CD4-positive, alpha-beta T cell treated with Interleukin-6 for 4 hours (primary cell): ENCODE results near the gene DZIP3.

ENCODE experiments used
- DNase-seq: peaks from one replicate; pipeline ENCODE4 v3.0.0-alpha.2; 2020; ENCODE audit warnings: mixed read lengths

The DZIP3 gene, protein sequence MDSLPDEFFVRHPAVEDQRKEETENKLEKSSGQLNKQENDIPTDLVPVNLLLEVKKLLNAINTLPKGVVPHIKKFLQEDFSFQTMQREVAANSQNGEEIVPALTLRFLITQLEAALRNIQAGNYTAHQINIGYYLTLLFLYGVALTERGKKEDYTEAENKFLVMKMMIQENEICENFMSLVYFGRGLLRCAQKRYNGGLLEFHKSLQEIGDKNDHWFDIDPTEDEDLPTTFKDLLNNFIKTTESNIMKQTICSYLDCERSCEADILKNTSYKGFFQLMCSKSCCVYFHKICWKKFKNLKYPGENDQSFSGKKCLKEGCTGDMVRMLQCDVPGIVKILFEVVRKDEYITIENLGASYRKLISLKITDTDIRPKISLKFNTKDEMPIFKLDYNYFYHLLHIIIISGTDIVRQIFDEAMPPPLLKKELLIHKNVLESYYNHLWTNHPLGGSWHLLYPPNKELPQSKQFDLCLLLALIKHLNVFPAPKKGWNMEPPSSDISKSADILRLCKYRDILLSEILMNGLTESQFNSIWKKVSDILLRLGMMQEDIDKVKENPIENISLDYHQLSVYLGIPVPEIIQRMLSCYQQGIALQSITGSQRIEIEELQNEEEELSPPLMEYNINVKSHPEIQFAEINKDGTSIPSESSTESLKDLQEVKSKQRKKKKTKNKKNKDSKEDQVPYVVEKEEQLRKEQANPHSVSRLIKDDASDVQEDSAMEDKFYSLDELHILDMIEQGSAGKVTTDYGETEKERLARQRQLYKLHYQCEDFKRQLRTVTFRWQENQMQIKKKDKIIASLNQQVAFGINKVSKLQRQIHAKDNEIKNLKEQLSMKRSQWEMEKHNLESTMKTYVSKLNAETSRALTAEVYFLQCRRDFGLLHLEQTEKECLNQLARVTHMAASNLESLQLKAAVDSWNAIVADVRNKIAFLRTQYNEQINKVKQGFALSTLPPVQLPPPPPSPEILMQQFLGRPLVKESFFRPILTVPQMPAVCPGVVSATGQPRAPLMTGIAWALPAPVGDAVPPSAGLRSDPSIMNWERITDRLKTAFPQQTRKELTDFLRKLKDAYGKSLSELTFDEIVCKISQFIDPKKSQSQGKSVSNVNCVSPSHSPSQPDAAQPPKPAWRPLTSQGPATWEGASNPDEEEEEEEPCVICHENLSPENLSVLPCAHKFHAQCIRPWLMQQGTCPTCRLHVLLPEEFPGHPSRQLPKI

DNA sequence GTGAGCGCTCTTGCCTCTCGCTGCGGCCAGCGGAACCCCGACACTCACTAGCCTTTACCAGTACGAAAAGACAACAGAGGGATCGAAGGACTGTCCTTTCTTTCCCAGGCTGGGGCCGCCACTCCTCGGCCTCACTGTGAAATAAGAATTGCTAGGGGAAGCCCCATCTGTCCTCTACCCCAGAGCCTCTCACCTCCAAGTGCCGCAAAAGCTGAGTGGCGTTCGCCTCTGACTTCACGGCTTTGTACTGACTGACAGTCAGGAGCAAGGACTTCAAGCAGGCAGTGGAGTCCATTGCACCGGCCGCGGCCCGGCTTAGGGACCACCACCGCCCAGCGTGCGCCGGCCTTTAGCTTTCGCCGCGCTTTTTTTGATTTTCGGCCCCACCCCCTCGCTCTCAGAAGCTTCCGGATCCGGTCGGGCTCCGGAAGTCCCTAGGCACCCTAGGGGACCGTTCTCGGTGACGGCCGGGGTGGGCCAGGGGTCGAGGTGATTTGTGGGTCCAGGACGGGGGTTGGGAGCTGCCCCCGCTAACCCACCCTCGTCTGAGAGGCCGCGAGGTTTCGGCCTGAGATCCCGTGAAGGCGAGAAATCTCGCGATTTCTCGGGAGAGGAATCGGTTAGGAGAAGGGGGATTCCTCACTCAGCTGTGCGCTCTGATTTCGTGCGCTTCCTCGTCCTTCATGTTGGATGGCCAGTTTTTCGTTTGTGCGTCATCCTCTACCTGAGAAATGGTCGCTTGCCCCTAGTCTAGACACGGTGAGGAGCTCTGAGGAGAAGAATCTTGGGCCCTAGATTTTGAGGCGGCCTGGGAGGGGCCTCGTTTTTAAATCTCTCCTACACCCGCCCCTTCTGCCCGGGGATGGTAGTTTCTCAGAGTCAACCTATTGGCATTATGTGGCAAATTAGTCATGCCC lies at the start of gene DZIP3, which contains the start of gene CIP2A:
DZIP3 (plus strand) TSS at position 642 of the 917 bp plus-strand sequence. CDS start 15,685 bp downstream, outside the sequence.
CIP2A (minus strand) TSS at position 358 of the 917 bp plus-strand sequence; CDS start at position 295, 63 bp downstream.
- peak; percentile 78 for DNase-seq

DNA sequence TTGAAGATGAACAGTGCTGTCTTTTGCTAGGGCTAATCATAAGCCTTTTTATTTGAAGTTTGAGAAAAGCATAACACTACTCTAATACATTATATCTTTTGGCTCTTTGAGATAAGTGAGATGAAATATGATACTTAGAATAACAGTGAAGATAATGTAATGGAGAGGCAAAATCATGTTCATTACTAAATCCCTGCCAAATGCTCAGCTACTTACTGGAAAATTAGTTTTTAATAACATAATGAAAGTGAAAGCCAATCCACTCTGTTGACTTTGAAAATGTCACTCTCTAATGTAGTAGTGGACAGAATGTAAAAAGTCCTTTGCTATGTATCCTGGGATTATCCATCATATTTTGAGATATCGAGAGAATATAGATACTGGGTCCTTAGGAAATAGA lies 43.3 kb upstream of the DZIP3 start:
- DNase-seq, result no peak

DNA sequence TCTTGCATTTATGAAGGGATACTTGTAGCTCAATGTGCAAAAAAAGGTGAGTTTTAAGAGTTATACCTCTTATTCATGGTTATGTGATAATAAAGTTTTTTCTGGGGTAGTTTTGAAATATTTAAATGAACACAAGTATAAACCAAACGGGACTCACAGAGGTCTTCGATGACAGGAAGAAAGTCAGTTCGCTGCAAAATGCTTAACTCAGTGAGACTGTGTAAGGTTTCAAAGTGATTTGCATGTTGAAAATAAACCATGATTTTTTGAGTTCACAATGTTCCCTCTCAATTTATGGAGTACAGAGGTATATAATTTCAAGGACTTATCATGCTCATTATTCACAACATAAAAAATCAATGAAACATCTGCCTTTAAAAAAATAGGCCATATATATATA lies 42.8 kb upstream of the DZIP3 start:
- no peak for DNase-seq

DNA sequence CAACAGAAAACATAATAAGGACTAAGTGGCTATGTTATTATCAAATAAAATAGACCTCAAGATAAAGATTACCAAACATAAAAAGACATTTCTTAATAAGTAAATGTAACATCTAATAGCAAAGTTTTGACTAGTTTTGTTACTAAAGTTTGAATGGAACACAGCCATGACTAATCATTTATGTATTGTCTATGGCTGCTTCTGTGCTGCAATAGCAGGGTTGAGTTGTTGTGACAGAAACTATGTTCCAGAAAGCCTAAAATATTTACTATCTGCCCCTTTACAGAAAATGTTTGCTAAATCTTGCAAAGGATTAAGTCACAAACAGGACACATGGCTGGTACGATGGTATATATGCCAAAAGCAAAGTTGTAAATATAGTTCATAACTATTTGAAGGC lies 41.2 kb upstream of the DZIP3 start:
- DNase-seq, result no peak

DNA sequence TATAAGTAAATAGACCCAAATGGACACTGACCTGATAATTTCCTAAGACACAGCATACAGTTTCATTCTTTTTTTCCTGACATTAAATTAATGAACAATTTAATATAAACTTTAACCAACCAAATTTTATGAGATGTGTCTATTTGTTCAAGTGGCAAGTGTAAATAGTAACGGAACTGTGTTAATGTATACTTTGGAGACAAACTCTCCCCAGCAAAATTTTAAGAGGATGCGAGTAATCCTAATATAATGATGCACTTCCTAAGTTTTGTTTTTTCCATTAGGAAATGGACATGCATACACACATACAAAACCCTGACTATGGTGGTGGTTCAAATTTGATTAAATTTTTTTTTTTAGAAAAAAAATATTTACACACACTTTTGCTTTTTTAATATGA lies 40.6 kb upstream of the DZIP3 start:
- no peak for DNase-seq

DNA sequence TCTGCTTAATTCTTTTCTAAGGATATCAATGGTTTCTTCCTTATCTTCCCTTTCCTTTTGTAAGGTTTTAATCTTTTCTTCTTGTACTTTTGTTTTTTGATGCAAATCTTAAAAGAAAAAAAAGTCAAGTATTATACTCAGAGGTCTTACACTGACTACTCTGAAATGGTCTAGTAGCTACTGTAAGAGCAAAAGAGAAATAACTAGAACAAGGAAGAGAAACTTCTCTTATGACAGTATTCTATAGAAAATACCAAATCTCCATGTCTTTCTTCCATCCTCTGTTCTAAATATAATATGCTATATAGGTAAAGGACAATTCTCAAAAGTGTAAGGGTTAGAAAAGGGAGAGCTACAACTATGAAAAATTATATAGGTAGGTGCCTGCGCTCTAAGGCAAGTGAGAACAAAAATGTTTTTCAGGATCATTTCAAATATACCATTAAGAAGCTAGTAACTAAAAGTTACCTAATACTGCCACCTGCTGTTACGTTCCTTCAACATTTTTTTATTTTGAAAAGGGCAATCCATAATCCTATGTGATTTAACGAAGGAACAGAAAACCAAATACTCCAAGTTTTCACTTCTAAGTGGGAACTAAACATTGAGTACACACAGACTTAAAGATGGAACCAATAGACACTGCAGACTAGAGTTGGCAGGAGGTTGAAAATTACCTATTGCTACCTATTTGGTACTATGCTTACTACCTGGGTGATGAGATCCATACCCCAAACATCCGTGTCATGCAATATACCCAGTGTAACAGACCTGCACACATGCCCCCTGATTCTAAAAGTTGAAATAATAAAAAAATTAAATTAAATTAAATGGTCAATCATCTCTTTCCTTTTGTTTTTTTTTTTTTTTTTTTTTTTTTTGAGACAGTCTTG lies 37.0 kb upstream of the DZIP3 start:
- DNase-seq, result no peak

DNA sequence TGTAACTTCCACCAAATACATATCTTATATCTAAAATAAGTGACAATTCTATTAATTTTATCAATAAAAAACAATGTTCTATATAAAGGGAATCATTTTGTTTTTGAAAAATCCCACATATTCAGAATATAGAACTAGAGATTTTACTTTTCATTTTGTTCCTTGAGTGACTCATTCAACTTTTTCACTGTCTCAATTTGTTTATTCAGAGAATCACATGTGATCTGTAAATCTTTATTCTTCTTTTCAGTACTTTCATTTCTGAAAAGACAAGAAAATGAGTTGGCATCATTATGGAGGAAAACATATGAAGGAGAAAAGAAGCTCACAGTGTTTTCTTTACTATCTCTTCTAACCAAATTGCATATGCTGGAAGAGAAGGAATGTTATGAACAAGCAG lies 35.3 kb upstream of the DZIP3 start:
- no peak for DNase-seq

DNA sequence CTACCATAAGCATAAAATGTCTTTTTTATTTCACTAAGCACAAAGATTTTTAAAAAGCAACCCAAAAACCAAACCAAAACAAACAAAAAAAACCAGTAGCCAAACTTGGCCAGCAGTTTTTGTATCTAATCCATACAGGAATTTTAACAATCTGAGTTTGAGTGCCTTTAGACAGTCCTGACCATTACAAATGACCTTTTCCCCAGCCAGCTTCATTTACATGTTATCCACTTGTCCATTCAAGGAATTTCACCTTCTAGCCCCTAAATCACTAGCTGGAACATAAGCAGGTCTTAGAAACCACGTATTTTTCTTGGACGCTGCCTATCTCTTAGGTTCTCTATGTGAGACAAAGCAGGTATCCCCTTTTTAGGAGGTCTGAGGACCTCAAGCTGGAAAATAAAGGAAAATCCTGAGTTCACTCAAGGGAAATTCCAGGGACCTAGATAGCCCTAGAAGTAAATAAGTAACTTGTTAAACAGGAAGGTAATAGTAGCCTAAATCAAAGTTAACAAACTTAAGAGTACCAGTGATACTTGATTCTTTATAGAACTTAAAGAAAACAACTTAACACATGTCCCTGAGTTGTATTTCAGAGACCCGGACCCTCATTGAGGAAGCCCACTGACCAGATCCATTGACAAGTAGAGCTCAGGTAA lies 34.5 kb upstream of the DZIP3 start:
- DNase-seq, result no peak

DNA sequence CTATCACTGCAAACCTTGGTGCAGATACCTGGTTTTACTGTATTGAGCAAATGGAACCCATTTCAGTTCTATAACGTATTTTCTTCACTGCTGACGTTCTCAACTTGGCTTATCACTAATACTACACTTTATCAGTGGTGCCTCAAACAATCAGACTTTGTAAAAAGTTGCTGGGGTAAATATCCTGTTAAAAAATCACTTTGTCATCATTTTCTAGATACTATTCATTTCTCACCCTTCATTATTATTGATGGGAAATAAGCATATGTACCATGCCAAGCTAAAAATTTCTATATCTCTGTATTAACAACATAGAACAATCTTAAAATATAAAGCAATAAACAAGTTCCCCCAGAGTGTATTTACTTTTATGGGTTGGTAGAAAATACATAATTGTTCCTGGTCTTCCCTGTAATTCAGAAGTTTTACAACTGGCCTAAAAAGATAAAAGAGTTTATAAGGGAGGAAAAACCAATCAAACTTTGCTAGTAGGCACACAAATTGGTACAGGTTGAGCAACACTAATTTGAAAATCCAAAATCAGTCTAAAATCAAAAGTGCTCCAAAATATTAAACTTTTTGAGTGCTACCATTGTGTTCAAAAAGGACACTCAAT lies 33.4 kb upstream of the DZIP3 start:
- no peak for DNase-seq

DNA sequence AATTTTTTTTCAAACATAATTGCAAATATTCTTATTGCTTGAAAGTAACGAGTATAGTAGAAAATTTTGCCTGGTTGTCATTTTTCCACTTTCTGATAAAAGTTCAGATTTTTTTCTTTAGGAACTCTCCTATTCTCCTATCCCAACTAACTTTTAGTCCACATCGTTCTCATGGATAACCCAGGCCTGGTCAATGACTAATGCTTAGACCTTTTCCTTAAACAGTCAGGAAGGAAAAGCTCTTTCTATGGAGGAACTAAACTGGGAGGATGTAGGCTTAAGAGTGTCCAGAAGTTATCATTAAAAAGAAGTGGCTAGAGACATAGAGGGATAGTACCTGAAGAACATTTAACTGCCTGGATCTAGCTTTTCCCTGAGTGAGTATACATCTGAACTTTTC lies 27.0 kb upstream of the DZIP3 start:
- no peak for DNase-seq

DNA sequence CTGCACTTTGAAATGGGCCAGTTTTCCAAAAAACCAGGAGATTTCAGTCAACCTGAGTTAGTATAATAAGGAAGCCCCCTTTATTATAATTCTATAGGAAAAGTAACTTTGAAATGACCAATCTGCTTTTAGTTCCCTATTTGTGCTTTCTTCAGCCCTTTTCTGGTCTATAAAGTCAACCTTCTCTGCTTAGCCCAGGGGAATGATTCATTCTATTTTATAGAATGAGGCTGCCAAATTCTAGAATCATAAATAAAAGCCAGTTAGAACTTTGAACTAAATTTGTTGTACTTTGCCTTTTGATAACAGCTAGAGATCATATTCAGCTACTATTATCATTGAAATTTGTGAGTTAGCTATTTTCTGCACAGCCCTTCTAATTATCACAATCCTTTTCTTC lies 25.0 kb upstream of the DZIP3 start:
- DNase-seq, result no peak

DNA sequence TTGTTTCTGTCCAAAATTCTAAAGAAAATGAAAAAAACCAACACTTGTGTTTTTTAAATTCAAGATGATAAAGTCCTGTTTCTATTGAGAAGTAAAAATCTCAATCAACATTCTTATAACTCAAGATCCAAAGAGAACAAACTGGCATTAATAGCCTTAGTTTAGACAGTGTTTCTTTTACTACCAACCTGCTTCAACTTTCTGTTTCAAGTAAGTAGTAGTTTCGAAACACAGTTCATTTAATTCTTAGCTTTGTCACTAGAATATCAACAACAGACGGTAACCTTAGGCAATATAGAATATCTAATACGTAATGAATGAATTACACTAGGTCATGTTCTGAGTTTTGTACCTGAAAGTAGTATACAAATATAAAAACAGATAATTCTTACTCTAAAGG lies 24.0 kb upstream of the DZIP3 start:
- no peak for DNase-seq

DNA sequence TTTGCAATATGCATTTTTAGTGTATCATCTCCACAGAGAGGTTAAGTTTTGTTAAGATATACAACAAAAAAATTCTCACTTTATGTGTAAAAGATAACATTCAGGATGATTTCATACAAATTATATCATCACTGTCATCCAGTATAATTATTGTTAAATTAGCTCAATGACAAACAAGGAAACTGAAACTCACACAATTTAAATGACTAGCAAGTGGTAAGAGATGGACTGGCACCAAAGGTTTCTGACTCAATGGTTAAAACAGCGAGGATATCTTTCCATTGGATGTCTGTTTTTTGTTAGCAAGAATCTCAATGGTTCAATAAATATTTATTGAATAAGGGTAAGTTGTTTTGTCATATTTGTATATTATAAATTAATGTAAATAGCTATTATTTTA lies 22.9 kb upstream of the DZIP3 start:
- no peak for DNase-seq

DNA sequence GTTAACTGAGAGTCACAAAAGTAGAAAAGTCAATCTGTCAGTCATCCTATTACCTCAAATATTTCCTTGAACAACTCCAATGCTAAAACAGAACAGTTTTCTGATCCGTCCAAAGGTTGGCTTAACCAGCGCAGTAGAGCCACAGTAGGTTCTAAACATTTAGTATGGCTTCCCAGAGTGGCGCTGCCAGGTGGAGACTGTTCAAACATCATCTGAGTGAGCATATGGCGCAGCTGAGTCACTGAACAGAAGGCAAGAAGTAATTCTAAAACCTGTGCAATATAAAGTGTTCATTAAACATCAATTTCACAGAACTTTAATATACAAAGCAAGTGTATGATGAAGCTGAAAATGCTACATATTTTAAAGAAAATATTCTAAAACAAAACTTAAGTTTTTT lies 20.2 kb upstream of the DZIP3 start:
- no peak for DNase-seq

DNA sequence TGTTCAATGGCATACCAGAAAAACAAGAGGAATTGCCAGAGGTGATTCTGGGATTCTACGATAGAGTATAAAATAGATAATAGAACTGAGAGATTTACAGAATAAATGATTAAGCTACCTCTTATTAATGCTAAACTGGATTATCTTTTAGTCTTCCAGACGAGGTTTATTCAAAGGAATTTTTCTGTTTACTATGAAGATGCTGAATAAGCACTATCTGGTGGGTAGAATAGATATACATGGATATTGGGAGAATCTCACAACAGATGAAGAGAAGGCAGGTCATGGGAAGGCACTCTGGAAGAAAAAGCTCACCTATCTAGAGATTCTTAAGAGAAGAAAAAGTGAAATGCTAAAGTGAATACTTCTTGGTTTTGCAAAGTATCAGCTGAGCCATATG lies 11.5 kb upstream of the DZIP3 start:
- no peak for DNase-seq

DNA sequence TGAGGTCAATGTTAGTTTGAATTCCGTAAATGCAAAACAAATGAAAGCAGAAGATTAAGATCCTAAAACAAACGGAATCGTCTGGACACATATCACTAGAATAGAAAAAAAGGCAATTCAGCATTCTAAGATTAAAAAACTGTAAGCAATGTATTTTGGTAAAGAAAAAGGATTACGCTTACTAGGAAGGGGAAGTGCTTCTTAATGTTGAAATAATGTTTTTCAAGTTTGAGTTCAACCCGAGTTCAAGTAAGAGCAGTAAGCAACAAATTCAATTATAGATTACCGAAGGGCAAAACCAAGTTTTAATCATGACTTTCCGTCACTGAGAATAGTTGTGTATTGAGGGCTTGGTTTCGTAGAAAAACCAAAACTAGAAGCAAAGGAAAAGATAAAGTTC lies 921 bp upstream of the DZIP3 start:
- DNase-seq, result no peak

DNA sequence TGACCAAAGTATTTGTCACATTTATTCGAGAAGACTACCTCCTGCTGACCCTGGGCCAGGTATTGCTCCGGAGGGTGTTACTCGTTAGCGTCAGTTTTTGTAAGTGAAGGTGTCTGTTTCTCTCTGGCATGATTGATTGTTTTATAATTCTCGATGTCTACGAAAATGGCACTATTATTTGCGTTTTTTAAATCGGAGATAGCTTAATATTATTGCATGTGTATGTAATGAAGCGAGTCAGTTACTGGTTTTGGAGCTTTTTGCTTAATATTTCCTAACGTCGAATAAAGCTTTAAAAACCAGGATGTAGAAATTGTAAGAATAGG lies 439 bp downstream of the DZIP3 start:
- no peak for DNase-seq

DNA sequence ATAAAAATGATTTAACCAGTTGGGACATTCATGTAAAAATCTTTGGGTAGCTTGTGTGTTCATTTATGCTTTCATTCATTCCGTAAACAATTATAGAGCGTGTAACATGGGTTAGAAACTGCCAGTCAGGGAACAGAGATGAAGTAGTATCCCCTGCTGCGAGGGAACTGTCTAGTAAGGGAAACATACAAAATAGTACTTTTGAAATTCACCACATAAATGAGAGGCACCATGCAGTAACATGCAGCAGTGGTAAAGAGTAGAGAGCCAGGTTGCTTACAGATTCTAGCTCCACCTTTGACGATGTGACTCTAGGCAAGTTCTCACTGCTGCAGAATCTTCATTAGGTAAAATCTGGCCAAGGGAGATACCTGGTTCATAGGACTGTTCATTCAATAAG lies 938 bp downstream of the DZIP3 start:
- DNase-seq, result peak; percentile 6

DNA sequence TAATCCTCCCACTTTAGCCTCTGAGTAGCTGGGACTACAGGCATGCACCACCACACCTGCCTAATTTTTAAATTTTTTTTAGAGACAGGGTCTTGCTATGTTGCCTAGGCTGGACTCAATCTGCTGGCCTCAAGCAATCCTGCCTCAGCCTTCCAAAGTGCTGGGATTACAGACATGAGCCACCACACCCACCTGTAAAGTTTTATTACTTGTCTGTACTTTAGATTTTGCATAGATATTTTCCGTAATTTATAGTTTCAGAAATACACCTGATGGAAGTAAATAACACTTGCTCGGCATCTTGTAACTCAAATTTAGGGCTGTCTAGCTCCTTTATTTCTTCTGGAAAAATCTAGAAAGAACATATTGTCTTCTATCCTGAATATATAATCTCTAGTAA lies 5.8 kb downstream of the DZIP3 start:
- no peak for DNase-seq

DNA sequence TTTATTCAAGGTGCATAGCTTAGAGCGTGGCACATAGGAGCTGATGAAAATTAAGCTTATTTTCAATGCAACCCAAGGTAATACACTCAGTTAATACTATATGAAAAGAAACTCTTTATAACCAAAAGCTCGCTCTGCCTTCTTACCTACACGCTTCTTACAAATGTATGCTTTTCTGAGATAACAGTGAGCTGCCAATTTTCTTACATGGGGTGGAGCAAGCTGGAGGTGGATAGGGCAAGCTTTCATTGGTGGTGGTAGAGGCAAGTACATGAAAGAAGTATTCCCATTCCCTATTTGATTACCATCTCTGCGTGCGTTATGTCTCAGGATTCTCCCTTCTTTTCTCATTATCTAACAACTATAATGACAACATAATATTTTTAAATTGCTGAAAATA lies 8.9 kb downstream of the DZIP3 start:
- DNase-seq, result no peak
